NCI-H460 (cell line): ENCODE data around the gene ARL5C. TPM values are rescaled to one million over a fixed set of nuclear protein-coding genes. Genes with fewer than 3 reads are reported as not detected.

Experiments used
- DNase-seq: peaks from one replicate; pipeline ENCODE4 v3.0.0-alpha.2; 2016; ENCODE audit warnings: low read depth; ENCODE audit errors: extremely low read depth
- polyA plus RNA-seq: library from polyadenylated mRNA; depleted of rRNA; stranded (reverse); fragments of >200 nt; gene quantifications from 2 replicates; pipeline ENCODE4 v1.2.3, GENCODE V29; 2014; cell fraction: nucleus; rRNA removed
- total RNA-seq: library from RNA; depleted of rRNA; stranded (reverse); fragments of >200 nt; shearing (Covaris generic); gene quantifications from 2 replicates; pipeline ENCODE4 v1.2.3, GENCODE V29; 2014; rRNA removed

Gene ARL5C, protein sequence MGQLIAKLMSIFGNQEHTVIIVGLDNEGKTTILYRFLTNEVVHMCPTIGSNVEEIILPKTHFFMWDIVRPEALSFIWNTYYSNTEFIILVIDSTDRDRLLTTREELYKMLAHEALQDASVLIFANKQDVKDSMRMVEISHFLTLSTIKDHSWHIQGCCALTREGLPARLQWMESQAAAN
- not detected in 2 replicates for total RNA-seq
- polyA plus RNA-seq: not detected in 2 replicates

DNA sequence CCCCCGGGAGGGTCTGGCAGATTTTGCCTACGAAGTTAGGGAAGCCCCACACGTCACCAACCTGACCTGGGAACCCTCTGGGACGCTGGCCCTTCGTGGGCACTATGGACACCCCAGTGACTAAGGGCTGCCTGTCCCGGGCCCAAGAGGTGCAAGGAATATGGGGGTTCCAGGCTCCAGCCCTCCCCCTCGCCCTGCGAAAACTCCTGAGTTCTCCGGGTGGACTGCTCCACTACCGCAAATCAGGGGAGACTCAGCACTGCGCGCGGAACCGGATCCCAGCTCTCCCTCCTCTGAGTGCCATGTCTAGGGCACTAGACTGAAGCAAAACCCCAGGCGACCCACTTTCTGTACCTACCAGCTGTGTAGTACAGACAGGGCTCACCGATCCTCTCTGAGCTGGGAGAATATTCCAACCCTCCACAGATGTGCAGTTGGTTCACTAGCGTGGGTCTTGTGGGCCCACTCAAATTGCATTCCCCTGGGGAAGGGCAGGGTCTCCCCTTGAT lies at the start of gene ARL5C:
TSS of gene ARL5C (minus strand) at position 321 of the 509 bp plus-strand sequence. CDS start 401 bp downstream, outside the sequence.
- DNase-seq: no peak

DNA sequence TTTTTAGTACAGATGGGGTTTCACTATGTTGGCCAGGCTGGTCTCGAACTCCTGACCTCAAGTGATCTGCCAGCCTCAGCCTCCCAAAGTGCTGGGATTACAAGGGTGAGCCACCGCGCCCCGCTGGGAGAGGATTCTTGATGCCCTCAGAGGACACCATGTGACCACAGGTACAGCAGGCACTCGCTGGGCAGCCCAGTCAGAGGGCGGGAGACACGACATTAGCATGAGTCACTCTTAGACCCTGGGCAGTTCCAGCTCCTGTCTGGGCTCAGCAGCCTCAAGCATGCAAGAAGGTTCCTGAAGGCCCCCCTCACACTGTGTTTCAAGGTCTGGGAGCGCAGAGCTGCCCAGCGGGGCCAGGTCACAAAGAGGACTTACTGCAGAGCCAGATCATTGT lies 47.9 kb upstream of the ARL5C start:
- DNase-seq: no peak

DNA sequence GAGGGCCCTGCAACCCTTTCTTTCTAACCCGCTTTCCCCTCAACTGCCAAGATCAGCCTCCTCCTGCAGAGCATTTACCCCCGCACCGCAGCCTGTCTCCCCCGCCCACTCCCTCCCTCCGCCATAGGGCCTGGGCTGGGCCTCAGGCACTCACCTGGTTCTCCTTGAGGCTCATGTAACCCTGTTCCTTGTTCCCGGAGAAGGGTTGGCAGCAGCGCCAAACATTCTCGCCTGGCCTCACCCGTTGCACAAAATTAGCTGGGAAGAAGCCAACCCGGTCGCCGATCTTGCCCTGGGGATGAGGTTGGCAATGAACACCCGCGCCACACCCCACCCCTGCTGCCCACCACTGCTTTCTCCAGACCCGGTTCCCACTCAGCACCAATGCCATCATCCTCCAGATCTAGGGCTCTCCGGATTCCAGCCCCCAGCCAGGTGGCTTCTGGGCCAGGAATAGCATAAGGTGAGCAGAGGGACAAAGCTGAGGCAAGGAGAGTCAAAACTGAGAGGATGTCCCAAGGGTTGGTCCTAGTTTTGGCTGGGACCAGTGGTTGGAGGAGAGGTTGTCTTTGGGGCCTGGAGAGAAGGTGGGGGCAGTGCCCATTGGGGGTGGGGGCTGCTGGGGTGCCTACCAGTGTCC lies 47.0 kb upstream of the ARL5C start:
- no peak for DNase-seq

- no peak for DNase-seq
Observed at GRCh38 chr17:39212195-39212810, 46.3 kb upstream of the ARL5C start.

- no peak for DNase-seq
Observed at GRCh38 chr17:39210093-39210434, 44.1 kb upstream of the ARL5C start.

GRCh38 chr17:39209317-39210092 lies 43.5 kb upstream of the ARL5C start:
- DNase-seq: no peak

DNA sequence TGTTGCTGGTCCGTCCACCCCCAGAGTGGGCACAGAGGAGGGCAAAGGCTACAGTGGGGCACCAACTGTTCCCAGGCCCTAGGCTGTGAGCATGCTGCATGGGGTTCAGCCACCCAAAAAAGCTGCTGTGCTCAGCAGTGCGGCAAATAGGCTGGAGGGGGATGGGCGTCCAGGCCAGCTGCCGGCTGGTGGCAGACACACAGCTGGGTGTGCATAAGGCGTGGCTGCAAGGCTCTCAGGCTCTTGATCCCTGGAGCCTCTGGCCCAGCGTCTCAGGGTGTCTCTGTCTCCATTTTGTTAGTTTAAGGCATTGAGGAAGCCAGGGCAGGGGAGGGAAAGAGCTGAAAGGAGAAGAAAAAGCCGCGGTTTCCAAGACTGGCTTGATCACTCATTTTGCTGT lies 42.9 kb upstream of the ARL5C start:
- DNase-seq: no peak

DNA sequence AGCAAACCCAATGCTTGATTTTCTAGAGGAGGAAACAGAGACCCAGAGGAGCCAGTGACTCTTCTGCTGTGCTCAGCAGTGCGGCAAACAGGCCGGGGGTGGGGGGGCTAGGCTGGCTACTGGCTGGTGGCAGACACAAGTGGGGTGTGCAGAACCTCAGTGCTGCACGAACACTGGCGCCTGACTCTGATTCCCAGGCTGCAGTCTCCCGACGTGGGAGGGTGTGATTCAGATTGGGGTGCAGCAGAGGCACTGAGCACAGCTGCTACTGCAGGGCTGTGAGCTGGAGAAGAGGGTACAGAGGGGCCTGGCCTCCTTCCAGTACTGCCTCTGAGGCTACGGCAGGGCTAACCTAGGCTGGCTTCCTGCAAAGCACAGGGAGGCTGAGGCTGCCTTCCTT lies 42.2 kb upstream of the ARL5C start:
- DNase-seq: no peak

GRCh38 chr17:39205112-39205526 lies 39.2 kb upstream of the ARL5C start:
- no peak for DNase-seq

DNA sequence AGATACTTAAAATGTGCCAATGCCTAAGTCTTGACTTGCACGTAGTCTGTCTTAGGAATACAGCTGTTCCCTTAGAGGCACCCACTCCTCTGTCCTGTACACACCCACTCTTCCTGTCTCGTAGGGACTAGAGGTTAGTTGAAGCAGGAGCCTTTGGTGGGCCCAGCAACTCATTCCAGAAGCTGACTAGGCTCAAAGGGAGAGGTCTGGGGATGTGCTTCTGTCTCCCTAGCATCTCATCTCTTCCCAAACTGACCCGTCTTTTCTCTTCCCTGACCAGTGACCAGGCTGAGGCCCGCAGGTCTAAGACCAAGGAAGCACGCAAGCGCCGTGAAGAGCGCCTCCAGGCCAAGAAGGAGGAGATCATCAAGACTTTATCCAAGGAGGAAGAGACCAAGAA lies 38.3 kb upstream of the ARL5C start:
- no peak for DNase-seq

GRCh38 chr17:39200957-39201510 lies 35.1 kb upstream of the ARL5C start:
- no peak for DNase-seq

DNA sequence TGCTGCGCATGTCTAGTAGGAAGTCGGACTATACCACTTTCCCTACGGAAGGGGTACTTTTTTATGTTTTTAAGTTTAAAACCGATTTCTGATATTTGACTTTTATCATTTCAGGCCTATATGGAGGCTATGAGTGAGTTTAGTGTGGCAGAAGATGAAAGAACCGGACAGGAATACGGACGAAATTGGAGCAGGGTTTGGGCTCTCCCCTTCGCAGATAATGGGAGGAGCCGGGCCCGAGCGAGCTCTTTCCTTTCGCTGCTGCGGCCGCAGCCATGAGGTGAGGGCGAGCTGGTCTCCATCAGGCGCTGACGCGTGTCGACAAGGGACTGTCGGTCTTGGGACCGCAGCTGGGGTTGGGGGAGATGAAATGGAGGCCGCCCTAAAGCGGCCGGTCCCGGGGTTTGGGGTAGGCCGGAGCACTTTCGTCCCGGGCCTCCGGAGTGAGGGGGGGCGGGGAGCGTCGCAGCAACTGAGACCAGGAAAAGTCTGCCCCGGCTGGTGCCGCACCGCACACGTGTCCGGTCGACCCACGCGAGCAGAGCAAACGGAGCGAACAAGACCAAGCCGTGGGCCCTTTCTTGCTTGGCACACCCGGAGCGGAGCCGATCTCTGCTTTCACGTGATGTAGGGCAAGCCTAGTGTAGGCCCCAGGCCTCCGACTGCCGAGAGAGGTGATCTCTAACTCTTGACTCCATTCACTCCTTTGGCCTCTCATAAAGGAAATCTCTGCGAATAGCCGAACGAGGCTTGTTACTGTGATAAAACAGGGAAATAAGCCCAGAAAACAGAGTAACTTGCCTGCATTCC lies 34.3 kb upstream of the ARL5C start, which contains the start of gene RPL19:
TSS of gene RPL19 (plus strand) at position 214 of the 810 bp plus-strand sequence. CDS start at position 276, 62 bp downstream.
- no peak for DNase-seq

- peak; percentile 95 for DNase-seq
Observed at GRCh38 chr17:39199820-39200069, 33.8 kb upstream of the ARL5C start.

DNA sequence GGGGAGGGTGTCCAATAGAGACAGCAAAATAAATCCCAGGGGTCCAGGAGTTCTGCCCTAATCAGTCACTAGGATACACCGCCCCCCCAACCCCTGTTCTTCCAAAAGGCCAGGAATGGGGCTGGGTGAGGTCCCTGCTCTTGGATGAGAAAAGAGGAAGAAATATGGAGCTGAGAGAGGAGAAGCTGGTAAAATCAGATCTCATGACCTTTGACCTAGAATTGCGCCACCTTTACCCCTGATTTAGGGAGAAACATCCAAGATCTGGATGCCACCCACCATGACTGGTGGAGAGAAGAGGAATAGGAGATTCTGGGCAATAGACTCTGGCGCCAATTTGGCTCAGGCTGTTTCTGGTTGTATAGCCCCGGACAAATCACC lies 32.2 kb upstream of the ARL5C start:
- DNase-seq: no peak

- DNase-seq: peak; percentile 54
Observed at GRCh38 chr17:39197380-39198185, 31.6 kb upstream of the ARL5C start, which contains the start of gene CACNB1. TSS of gene CACNB1 (minus strand) at chr17:39197669. CDS start at chr17:39197495, 174 bp downstream.

GRCh38 chr17:39196808-39197291 lies 30.9 kb upstream of the ARL5C start:
- DNase-seq: no peak

- DNase-seq: no peak
Observed at GRCh38 chr17:39196241-39196807, 30.4 kb upstream of the ARL5C start.

GRCh38 chr17:39195568-39196160 lies 29.7 kb upstream of the ARL5C start:
- DNase-seq: no peak
